Esophagus squamous epithelium (tissue), 4 donors: ENCODE results near the gene SUMO2.

Experiments
- POLR2A ChIP-seq, 4 donors: fragments of 450-650 bp; IDR thresholded peaks; one replicate each; pipeline ENCODE4 v1.6.1; 2017; ENCODE audit warnings: antibody characterized with exemption in 4 of 4, mild to moderate bottlenecking in 4 of 4, moderate library complexity in 3 of 4
- TF ChIP-seq, protein P1 (sequence below), 6 experiments: fragments of 450-650 bp in 4 of 6; fragments of 200-600 bp in 2 of 6; sonication (generic) in 2 of 6; IDR thresholded peaks; one replicate each; pipeline ENCODE4 v1.5.1; 2016 to 2019; ENCODE audit warnings: antibody characterized with exemption in 6 of 6, mild to moderate bottlenecking in 4 of 6, moderate library complexity in 4 of 6

DNA sequence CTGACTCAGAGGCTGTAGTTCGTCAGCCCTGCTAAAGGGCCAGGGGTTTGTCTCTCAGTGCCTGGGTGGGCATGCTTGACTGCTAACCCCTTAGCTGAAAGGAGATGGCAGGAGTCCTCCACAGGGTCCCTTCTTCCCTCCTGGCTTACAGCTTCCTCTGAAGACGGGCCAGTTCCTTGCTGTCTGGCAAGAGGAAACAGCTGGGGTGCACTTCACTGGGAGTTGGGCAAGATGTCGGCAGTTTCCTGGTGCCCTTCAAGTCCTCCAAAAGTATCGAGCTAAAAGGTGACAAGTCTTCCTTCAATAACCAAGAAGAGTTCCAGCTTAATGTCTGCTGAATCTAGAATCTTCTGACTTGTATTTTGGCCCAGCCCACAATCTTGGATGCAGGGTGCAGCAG lies 46.1 kb upstream of the SUMO2 start:
- no peak for TF ChIP-seq POLR2A (IDR thresholded peaks at IDR 0.05)
- TF ChIP-seq, protein P1, sequence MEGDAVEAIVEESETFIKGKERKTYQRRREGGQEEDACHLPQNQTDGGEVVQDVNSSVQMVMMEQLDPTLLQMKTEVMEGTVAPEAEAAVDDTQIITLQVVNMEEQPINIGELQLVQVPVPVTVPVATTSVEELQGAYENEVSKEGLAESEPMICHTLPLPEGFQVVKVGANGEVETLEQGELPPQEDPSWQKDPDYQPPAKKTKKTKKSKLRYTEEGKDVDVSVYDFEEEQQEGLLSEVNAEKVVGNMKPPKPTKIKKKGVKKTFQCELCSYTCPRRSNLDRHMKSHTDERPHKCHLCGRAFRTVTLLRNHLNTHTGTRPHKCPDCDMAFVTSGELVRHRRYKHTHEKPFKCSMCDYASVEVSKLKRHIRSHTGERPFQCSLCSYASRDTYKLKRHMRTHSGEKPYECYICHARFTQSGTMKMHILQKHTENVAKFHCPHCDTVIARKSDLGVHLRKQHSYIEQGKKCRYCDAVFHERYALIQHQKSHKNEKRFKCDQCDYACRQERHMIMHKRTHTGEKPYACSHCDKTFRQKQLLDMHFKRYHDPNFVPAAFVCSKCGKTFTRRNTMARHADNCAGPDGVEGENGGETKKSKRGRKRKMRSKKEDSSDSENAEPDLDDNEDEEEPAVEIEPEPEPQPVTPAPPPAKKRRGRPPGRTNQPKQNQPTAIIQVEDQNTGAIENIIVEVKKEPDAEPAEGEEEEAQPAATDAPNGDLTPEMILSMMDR (IDR thresholded peaks at IDR 0.05) = no peak
